Stimulated activated CD4-positive, alpha-beta T cell treated with anti-CD3 and anti-CD28 coated beads, Interleukin-12 subunit alpha, Interleukin-12 subunit beta, amount 100 ng/mL, for 48 hours (primary cell): ENCODE measurements around the gene MAD2L2.

ENCODE experiments used
- DNase-seq, 3 donors: peaks; one replicate each; pipeline ENCODE4 v3.0.0-alpha.2; 2020; ENCODE audit warnings: low read depth in 2 of 3, low spot score in 1 of 3

MAD2L2 gene

DNA sequence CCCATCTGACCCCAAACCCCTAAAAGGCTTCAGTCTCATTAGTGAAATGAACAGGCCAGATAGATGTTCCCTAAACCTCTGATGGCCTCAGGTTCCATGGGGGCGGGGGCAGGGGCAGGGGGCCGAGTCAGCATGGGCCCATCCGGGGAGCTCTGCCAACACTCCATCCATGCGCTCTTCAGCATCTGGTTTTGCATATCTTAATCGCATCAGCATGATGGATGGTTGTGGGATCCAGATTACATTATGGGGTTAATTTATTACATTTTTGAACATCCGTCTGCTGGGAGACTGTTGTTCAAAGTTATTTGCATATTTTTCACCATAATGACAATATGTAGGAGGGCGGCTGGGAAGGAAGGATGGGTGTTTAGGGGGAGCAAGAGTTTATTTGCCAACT is 3.1 kb upstream of the MAD2L2 start:
- no peak for DNase-seq

DNA sequence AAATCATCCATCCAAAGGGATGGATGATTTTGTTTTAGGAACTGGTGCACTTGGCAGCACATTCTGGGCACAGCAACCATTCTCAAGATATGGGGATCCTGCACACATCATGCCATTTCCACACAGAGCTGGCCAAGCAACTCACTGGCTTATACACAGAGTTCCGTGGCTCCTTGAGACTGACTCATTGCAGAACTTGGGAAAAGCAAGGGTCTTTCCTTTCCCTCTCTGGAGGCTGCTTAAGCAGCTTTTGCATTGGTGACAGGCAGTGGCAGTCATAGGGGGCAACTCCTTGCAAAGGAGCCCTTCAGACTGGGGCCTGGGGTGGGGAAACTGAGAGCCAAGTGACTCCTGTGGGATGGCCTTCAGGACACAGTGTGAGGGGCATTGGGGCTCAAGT is 1.9 kb upstream of the MAD2L2 start:
- DNase-seq = no peak

DNA sequence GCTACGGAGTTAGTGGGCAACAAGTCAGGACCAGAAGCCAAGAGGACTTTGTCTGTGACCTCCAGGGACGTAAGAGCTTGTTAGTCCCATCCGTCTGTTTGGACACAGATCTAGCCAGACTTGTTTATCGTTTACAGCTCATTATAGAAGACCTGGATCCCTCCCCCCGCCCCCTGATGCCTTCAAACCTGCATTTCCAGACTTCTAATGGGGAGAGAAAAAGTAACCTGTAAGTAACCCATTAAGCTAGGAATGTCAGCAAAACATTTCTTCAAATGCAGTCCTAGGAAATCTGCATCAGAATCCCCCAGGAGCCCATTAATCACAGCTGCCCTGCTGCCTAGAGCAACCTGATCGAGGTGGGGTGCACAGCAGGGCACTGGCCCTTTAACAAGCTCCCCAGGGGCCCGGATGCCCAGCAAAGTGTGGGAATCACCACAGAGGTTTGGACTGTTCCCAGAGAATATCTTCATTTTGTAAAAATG is 1.4 kb upstream of the MAD2L2 start:
- no peak for DNase-seq

DNA sequence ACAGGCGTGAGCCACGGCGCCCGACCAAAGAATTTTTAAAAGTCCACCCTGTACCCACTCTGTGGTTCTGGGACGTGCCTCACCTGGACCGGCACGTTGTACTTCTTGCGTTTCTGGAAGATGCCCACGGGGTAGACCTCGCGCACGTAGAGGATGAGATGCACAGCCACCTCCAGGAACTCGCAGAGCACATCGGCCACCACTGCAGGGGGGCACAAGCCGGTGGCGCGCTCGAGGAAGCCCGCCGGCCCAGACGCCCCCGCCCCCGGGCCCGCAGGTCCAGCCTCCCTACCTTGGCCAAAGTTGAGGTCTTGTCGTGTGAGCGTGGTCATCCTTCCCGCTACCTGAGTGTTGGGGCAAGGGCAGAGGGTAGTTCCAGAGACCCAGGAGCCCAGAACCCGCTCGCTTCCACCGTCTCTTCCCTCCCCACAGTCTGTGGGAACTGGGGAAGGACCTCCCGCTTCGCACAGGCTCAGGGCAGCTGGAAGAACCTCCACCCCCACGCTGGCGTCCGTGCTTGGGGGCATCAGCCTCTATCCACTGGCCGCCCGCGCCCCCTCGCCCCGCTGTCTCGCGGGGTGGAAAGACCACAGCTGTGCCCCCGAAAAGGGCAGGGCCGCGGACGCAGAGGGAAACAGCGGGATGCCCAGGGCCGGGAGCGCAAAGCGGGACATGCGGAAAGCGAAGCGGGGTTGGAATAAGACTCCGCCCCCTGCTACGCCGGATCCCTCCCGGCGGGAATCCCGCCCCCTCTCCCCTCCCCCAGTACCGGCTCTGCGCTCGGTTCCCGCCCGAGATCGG is 478 bp downstream of the MAD2L2 start:
- DNase-seq = peak in 1 of 3 donors; percentile 27

DNA sequence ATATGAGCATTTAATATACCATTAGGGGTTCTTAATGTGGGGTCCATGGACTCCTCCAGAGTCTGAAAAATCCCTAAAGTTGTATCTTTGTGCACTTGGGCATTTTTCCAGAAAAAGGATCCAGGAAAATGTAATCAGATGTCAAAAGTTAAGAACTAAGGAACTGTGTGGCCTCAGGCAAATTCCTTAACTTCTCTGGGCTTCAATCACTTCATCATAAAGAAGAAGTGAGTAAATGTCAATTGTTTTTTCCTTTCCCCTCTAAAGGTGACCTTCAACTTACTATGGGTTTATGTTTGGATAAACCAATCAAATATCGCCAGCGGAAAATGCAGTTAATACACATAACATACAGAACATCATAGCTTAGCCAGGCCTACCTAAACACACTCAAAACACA is 2.5 kb downstream of the MAD2L2 start:
- DNase-seq = no peak

DNA sequence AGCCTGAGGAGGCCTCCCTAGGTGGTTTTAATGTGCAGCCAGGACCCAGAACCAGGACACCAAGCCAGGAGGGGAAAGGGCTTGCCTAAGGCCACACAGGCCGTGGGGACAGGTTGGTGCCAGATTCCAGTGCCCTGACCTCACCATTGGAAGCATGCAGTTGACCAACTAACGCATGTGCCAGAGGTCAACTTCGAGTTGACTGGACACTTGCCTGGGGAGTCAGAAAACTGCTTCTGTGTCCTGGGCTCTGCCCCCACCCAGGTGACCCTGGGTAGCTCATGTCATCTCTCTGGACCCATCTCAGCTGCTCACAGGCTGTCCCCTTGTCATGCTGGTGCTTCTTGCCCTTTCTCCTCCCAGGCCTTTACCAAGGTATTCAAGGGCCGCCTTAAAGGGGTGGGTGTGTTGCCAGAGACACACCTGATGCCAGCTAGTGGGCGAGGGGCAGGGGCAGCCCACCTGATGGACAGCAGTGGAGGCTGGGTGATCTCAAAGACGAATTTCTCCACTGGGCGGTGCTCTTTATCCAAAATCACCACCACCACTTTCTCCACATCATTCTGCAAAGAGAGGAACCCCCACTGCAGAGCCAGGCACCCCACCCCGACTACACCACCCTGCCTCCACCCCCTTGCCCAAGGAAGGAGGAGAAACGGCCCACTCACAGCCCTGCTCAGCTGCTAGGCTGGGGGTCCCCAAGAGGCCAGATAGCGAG is 4.4 kb downstream of the MAD2L2 start:
- no peak for DNase-seq

DNA sequence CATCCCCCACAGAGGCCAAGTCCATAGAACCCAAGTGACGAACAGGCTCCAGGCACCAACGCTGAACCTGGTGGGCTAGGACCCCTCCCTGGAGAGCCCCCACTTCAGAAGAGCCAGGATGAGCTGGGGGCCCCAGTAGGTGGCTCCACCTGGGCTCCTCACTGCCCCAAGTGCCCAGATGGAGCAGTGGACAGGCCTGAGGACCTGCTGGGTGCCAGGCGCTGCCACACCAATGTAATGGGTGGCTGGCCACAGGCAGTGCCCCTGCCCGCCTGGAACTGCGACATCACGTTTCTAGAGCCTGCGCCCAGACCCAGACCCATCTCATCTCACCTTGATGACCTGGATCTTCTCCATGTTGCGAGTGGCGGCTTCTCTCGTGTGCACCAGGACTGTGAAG is 5.6 kb downstream of the MAD2L2 start:
- DNase-seq = no peak

DNA sequence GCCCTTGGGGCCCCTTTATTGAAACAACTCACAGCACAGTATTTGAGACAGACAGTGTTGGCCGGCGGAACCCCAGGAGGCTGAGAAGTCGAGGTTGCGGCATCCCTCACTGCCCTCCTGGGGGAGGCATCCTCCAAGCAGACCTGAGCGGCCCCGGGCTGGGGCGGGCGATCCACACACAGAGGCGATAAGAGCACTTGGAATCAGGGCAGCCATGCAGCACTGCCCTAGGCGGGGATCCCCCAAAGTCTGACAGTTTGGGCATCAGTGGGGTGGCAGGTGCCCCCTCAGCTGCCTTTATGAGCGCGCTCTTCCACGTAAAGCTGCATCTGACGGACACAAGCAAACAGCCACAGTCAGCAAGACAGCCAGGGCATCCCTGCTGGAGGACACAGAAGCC is 6.5 kb downstream of the MAD2L2 start:
- DNase-seq = no peak

DNA sequence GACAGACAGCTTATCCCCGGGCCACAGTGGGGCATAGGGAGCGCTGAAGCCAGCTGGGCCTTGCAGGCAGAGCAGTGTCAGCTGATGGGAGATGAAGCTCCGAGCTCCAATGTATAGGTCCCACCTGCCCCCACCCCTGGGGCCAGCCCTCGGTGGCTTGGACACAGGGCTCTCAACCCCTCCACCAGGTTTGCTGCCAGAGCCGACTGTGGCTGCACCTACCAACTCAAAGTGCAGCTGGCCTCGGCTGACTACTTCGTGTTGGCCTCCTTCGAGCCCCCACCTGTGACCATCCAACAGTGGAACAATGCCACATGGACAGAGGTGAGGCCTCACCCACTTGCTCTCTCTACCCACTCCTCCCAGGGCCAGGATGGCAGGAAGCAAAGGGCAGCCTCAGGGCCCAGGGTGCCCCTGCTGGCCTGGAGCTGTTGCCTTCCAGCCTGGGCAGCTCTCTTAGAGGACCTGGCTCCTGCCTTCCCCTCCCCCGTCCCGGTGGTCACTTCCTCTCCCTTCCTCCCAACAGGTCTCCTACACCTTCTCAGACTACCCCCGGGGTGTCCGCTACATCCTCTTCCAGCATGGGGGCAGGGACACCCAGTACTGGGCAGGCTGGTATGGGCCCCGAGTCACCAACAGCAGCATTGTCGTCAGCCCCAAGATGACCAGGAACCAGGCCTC is 7.7 kb downstream of the MAD2L2 start:
- no peak for DNase-seq

DNA sequence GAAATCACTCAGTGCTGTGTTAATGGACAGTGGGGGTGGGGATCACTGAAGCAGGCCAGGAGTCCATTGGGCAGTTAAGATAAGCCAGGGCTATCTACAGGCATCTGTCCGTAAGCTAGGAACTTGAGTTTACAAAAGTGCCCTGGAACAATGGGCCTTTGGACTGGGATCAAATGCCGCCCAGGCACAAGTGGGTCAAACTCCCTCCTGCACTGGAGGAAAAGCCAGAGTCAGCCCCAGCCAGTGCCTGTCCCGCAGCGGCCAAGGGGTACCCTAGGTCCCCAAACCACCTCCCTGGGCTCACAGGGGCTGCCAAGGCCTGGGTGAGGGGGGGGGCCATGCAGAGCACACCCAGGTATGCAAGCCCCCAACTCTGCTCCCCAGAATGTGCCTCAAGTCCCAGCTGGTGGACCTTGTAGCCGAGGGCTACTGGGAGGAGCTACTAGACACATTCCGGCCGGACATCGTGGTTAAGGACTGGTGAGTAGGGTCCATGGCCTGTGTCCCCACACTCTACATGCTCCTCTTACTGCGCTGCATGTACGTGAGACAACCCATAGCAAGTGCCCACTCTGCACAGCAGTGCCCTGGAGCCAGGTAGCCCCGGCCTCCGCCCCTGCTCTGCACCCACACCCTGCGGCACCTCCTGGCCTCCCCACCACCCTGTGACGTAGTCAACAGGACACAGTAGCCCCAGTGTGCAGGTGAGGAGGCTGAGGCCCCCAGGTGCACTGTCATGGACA is 9.2 kb downstream of the MAD2L2 start:
- DNase-seq = no peak

DNA sequence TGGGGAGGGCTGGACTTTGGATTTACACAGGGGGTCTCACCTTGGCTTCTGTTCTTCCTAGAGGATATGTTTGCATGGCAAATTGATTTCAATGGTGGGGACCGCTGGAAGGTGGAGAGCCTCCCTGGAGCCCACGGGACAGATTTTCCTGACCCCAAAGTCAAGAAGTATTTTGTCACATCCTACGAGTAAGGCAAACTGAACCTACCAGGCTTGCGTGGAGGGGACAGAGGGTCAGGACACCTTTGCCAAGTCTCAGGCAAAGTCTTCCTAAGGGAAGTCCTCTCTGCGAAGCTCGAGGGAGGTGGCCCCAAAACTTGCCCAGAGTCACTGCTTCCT is 9.8 kb downstream of the MAD2L2 start:
- no peak for DNase-seq

DNA sequence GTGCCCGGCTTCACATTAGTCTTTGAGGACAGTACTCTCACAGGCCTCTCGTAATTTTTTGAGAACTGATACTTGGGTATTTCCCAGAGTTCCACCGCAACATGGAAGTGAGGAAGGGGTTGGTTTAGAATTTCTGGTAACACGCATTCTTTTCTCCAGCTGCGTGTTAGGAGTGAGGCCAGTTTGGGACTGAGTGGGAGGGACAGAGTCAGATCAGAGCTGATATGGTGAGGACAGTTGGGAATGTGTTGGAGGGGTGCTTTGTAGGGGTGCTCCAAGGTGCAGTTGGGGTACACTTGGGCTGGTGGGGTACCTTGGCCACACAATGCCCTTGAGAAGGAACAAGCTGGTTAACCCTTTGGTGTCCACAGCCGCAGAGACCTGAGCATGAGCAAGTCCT is 10.2 kb downstream of the MAD2L2 start:
- no peak for DNase-seq

DNA sequence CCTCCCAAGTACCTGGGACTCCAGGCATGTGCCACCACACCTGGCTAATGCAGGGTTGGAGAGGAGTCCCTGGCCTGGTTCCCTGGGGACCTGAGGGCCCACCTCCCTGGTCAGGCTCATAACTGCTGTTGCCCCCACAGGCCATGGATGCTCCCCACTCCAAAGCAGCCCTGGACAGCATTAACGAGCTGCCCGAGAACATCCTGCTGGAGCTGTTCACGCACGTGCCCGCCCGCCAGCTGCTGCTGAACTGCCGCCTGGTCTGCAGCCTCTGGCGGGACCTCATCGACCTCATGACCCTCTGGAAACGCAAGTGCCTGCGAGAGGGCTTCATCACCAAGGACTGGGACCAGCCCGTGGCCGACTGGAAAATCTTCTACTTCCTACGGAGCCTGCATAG is 12.4 kb downstream of the MAD2L2 start:
- DNase-seq = no peak

DNA sequence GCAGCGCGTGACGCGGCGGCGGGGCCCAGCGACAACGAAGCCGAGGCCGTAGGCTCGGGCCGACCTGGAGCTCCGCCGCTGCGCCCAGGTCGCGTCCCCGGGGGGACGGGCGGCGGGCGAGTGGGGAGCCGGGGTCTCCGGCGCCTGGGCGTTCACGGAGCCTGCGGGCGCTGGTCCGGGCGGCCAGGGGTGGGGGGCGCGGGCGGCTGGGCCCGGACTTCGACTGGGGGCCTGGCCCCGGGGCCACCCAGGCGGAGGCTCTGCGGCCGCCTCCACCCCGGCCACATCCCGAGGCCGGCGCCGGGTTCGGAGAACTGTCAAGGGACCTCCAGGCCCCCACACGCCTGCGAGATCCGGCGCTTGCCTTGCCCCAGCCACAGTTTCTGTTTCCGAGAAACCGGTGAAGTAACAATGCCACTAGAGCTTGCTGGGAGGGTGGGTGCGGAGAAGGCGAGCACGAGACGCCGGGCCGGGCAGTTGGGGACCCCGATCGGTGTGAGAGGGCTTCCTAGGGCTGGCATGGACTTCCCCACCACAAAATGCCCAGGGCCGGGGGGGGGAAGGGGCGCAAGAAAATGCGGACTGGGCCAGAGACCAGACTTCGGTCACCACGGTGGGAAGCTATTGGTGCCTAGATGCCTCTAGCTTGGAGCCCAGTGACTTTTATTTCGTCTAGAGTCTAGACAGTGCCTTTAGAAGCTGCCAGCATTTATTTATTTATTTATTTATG is 16.4 kb downstream of the MAD2L2 start:
- peak in 2 of 3 donors; percentile 32 to 37 for DNase-seq

DNA sequence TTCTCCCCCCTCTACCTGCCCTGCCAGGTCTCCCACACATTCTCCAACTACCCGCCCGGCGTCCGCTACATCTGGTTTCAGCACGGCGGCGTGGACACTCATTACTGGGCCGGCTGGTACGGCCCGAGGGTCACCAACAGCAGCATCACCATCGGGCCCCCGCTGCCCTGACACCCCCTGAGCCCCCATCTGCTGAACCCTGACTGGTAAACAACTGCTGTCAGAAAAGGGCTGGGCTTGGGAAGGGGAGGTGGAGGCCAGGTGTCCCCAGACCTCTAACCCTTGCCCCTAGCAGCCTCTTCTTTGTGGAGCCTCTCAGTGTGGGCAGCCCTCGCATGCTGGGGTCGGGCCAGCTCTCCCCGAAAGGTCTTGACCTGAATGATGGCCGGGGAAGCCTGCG is 19.8 kb downstream of the MAD2L2 start:
- no peak for DNase-seq

DNA sequence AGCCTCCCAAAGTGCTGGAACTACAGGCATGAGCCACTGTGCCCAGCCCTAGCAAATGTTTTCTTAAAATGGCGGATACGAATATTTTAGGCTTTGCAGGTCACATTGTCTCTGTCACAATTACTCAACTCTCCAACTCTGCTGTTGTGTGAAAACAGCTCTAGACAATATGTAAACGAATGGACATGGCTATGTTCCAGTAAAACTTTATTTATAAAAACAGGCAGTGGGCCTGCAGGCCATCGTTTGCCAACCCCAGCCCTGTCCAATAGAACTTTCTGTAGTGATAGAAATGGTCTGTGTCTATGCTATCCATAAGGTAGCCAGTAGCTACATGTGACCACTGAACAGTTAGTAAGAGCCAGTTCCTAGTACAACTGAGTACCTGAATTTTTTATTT is 21.2 kb downstream of the MAD2L2 start:
- no peak for DNase-seq

DNA sequence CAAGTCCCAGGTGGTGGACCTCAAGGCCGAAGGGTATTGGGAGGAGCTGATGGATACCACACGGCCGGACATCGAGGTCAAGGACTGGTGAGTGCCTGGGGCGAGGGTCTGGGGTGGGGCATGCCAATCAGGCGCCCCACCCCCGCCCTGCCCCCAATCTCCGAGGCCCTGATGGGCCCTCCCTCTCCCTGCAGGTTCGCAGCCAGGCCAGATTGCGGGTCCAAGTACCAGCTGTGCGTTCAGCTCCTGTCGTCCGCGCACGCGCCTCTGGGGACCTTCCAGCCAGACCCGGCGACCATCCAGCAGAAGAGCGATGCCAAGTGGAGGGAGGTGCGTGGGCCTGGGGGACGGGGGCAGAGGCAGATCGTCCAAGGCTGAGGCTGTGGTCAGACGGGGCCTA is 22.4 kb downstream of the MAD2L2 start:
- no peak for DNase-seq

DNA sequence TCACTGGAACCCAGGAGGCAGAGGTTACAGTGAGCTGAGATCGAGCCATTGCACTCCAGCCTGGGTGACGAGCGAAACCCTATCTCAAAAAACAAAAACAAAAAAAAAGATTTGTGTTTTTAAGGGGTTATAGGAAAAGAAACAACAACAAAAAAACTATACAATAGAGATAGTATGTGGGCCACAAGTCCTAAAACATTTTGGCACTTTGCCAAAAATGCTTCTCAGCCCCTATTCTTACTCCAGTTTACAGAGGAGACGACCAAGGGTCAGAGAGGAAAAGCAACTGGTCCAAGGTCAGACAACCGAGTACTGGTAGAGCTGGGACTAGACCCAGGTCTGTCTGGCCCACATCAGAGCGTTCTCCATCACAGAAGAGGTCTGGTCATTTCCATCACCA is 23.3 kb downstream of the MAD2L2 start:
- no peak for DNase-seq

DNA sequence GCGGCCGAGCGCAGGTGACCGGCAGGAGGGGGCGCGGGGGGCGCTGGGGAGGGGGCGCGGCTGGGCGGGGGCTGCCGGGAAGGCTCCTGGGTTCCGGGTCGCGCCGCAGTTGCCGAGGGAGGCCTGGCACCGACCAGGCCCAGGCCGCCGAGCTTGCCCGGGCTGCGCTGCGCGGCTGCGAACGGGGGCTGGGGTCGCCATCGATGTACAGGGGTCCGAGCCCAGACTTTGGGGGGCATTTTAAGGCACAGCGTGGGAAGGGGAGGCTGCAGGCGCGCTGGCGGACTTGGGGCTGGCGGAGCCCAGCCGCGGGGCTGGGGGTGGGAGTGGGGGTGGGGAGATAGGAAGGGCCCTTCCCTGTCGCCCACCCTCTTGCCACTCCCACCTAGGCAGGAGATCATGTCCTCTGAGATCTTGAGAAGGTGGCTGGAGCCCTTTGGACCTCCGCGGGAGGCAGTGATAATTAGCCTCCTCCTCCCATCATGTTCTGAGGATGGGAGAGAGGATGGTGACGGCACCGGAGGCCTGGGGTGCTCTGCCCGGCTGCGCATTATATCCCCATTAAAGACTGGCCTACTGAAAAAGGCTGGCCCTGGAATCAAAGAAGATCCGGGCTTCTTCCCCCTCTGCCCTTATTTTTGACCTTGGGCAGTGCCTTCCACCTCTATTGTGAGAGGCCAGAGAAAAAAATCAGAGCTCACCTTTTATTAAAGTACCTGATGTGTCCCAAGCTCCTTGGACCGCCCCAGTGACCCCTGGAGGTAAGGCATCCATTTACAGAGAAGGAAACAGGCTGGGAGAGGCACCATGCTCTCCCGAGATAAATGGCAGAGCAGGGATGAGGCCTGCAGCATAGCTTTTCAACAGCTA is 25.8 kb downstream of the MAD2L2 start:
- no peak for DNase-seq
